Ishikawa (cell line): Measurements from ENCODE around the gene MYO18A.

Experiments
- CEBPB ChIP-seq: IDR thresholded peaks from 2 replicates; pipeline ENCODE4 v1.6.1; 2012
- CREB1 ChIP-seq: IDR thresholded peaks from 2 replicates; pipeline ENCODE4 v1.6.1; 2012; ENCODE audit warnings: low read depth
- EGR1 ChIP-seq: IDR thresholded peaks from 2 replicates; pipeline ENCODE4 v1.6.1; 2012
- EP300 ChIP-seq: IDR thresholded peaks from 2 replicates; pipeline ENCODE4 v1.6.1; 2012; ENCODE audit warnings: borderline replicate concordance
- FOXM1 ChIP-seq: IDR thresholded peaks from 2 replicates; pipeline ENCODE4 v1.6.1; 2012; ENCODE audit warnings: low read depth, borderline replicate concordance
- NFIC ChIP-seq: IDR thresholded peaks from 2 replicates; pipeline ENCODE4 v1.6.1; 2012
- RAD21 ChIP-seq: IDR thresholded peaks from 2 replicates; pipeline ENCODE4 v1.6.1; 2012; ENCODE audit warnings: low read depth
- TAF1 ChIP-seq: IDR thresholded peaks from 2 replicates; pipeline ENCODE4 v1.6.1; 2012; ENCODE audit warnings: low read depth, mild to moderate bottlenecking
- TCF12 ChIP-seq: IDR thresholded peaks from 2 replicates; pipeline ENCODE4 v1.6.1; 2012; ENCODE audit warnings: low read depth
- TEAD4 ChIP-seq: IDR thresholded peaks from 2 replicates; pipeline ENCODE4 v1.6.1; 2012
- YY1 ChIP-seq: IDR thresholded peaks from 2 replicates; pipeline ENCODE4 v1.6.1; 2012; ENCODE audit warnings: low read depth
- ZBTB7A ChIP-seq: IDR thresholded peaks from 2 replicates; pipeline ENCODE4 v1.6.1; 2012; ENCODE audit warnings: low read depth
- TF ChIP-seq, protein P1 (sequence below): IDR thresholded peaks from 2 replicates; pipeline ENCODE4 v1.6.1; 2012
- TF ChIP-seq, protein P2 (sequence below): IDR thresholded peaks from 2 replicates; pipeline ENCODE4 v1.6.1; 2012; ENCODE audit warnings: low read depth, mild to moderate bottlenecking
- TF ChIP-seq, protein P3 (sequence below): IDR thresholded peaks from 2 replicates; pipeline ENCODE4 v1.6.1; 2012

The MYO18A gene

GRCh38 chr17:29148257-29148789, 31.9 kb downstream of the MYO18A start:
- TF ChIP-seq TEAD4, result no peak
- TF ChIP-seq RAD21, result no peak
- no peak for TF ChIP-seq EGR1
- TF ChIP-seq, protein P1, sequence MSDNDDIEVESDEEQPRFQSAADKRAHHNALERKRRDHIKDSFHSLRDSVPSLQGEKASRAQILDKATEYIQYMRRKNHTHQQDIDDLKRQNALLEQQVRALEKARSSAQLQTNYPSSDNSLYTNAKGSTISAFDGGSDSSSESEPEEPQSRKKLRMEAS, result no peak
- TF ChIP-seq NFIC, result no peak
- no peak for TF ChIP-seq ZBTB7A
- TF ChIP-seq FOXM1, result no peak
- TF ChIP-seq, protein P2, sequence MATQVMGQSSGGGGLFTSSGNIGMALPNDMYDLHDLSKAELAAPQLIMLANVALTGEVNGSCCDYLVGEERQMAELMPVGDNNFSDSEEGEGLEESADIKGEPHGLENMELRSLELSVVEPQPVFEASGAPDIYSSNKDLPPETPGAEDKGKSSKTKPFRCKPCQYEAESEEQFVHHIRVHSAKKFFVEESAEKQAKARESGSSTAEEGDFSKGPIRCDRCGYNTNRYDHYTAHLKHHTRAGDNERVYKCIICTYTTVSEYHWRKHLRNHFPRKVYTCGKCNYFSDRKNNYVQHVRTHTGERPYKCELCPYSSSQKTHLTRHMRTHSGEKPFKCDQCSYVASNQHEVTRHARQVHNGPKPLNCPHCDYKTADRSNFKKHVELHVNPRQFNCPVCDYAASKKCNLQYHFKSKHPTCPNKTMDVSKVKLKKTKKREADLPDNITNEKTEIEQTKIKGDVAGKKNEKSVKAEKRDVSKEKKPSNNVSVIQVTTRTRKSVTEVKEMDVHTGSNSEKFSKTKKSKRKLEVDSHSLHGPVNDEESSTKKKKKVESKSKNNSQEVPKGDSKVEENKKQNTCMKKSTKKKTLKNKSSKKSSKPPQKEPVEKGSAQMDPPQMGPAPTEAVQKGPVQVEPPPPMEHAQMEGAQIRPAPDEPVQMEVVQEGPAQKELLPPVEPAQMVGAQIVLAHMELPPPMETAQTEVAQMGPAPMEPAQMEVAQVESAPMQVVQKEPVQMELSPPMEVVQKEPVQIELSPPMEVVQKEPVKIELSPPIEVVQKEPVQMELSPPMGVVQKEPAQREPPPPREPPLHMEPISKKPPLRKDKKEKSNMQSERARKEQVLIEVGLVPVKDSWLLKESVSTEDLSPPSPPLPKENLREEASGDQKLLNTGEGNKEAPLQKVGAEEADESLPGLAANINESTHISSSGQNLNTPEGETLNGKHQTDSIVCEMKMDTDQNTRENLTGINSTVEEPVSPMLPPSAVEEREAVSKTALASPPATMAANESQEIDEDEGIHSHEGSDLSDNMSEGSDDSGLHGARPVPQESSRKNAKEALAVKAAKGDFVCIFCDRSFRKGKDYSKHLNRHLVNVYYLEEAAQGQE, result no peak
- TF ChIP-seq EP300, result no peak
- TF ChIP-seq TCF12, result no peak
- no peak for TF ChIP-seq CREB1
- TF ChIP-seq, protein P3, sequence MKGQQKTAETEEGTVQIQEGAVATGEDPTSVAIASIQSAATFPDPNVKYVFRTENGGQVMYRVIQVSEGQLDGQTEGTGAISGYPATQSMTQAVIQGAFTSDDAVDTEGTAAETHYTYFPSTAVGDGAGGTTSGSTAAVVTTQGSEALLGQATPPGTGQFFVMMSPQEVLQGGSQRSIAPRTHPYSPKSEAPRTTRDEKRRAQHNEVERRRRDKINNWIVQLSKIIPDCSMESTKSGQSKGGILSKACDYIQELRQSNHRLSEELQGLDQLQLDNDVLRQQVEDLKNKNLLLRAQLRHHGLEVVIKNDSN, result no peak
- no peak for TF ChIP-seq TAF1
- TF ChIP-seq CEBPB, result no peak
- TF ChIP-seq YY1, result no peak

DNA sequence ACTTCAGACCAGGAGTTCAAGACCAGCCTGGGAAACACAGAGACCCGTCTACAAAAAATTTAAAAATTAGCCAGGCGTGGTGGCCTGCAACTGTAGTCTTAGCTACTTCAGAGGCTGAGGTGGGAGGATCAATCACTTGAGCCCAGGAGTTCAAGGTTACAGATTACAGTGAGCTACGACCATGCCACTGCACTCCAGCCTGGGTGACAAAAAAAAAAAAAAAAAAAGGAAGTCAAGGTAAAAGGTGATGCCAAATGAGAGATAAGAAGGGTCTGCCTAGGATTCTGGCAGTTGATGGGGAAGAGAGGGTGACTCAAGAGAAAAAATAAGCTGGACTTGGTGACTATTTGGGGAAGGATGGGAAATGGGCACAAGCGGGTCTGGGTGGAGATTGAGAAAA, 32.5 kb downstream of the MYO18A start:
- TF ChIP-seq EP300 (no peak), CEBPB (no peak), NFIC (no peak), YY1 (no peak), TCF12 (no peak), RAD21 (no peak), EGR1 (no peak)
- TF ChIP-seq, protein P3, result no peak
- TF ChIP-seq, protein P2, result no peak
- TF ChIP-seq, protein P1, result no peak

DNA sequence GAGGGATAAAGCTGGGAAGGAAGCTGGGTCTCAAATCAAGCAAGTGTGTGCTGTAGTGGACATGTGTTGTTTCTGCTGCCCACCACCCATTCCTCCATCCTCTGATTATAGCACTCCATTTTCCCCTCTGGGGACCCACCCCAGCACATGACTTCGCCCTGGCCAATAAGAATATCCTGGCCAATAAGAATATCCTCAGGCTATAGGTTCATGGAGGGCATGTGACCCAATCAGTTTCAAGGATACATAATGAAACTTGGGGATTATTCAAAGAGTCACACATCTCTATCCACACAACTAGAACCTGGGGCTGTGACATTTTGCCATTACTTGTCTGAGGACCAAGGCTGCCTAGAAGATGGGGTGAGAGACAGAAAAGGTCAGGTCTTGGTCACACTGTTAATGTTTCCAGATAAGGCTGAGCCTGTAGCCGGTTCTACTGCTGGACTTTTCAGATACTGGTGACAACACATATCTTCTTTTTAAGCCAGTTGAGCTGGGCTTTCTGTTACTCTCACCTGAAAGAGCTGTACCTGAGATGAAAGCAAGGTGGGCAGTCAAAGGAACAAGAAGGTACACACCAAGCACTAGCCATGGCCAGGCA, 33.7 kb downstream of the MYO18A start:
- TF ChIP-seq, protein P3, result peak; percentile 80
- TF ChIP-seq, protein P2, result no peak

- TF ChIP-seq RAD21, result peak; percentile 72
- TF ChIP-seq EGR1, result no peak
Observed at GRCh38 chr17:29145289-29146073, 34.7 kb downstream of the MYO18A start.
